H9 (cell line): Measurements from ENCODE around the gene POMT2. TPM values are rescaled to one million over a fixed set of nuclear protein-coding genes. Genes with fewer than 3 reads are reported as not detected.

Experiments used
- DNase-seq: peaks from one replicate; pipeline ENCODE4 v3.0.0-alpha.2; 2017
- H2AFZ ChIP-seq: one replicate; pipeline ENCODE4 v1.6.1; 2013; ENCODE audit warnings: mild to moderate bottlenecking, low read length, control low read depth, moderate library complexity
- H2AK5ac ChIP-seq: 2 replicates; pipeline ENCODE4 v1.6.1; 2013; ENCODE audit warnings: low read length, control low read depth, mixed read lengths; ENCODE audit not compliant: insufficient read length
- H2BK120ac ChIP-seq: one replicate; pipeline ENCODE4 v1.6.1; 2013; ENCODE audit warnings: low read depth, mild to moderate bottlenecking, low read length, control low read depth, inconsistent platforms; ENCODE audit not compliant: poor library complexity, severe bottlenecking
- H2BK12ac ChIP-seq: 2 replicates; pipeline ENCODE4 v1.6.1; 2013; ENCODE audit warnings: low read length, control low read depth, mixed read lengths, low read depth; ENCODE audit not compliant: insufficient read length
- H2BK15ac ChIP-seq: 2 replicates; pipeline ENCODE4 v1.6.1; 2013; ENCODE audit warnings: low read depth, low read length, control low read depth
- H2BK20ac ChIP-seq: one replicate; pipeline ENCODE4 v1.6.1; 2013; ENCODE audit warnings: low read depth, mild to moderate bottlenecking, low read length, control low read depth, inconsistent platforms; ENCODE audit not compliant: poor library complexity, severe bottlenecking
- H2BK5ac ChIP-seq: 2 replicates; pipeline ENCODE4 v1.6.1; 2013; ENCODE audit warnings: low read length, control low read depth, mixed read lengths; ENCODE audit not compliant: insufficient read length
- H3K14ac ChIP-seq: 2 replicates; pipeline ENCODE4 v1.6.1; 2013; ENCODE audit warnings: low read length, control low read depth; ENCODE audit not compliant: insufficient read depth
- H3K18ac ChIP-seq: 2 replicates; pipeline ENCODE4 v1.6.1; 2013; ENCODE audit warnings: low read depth, mild to moderate bottlenecking, mixed read lengths, low read length, control low read depth; ENCODE audit not compliant: insufficient read length
- H3K23ac ChIP-seq: 2 replicates; pipeline ENCODE4 v1.6.1; 2013; ENCODE audit warnings: low read length, control low read depth, mixed read lengths, low read depth; ENCODE audit not compliant: insufficient read length
- H3K23me2 ChIP-seq: 2 replicates; pipeline ENCODE4 v1.6.1; 2013; ENCODE audit warnings: low read depth, mild to moderate bottlenecking, mixed read lengths, low read length, control low read depth; ENCODE audit not compliant: insufficient read length, poor library complexity, severe bottlenecking
- H3K27ac ChIP-seq: 2 replicates; pipeline ENCODE4 v1.5.1; 2013; ENCODE audit warnings: low read length, control low read depth, mixed read lengths, low read depth; ENCODE audit not compliant: insufficient read length
- H3K27me3 ChIP-seq: 2 replicates; pipeline ENCODE4 v1.6.1; 2013; ENCODE audit warnings: low read length, control low read depth, inconsistent platforms; ENCODE audit not compliant: insufficient read depth
- H3K4ac ChIP-seq: 2 replicates; pipeline ENCODE4 v1.6.1; 2013; ENCODE audit warnings: low read depth, mild to moderate bottlenecking, control low read depth, inconsistent platforms, low read length, moderate library complexity
- H3K4me1 ChIP-seq: 2 replicates; pipeline ENCODE4 v1.6.1; 2013; ENCODE audit warnings: low read length, control low read depth, inconsistent platforms; ENCODE audit not compliant: insufficient read depth
- H3K4me2 ChIP-seq: 2 replicates; pipeline ENCODE4 v1.6.1; 2013; ENCODE audit warnings: low read length, control low read depth, mixed read lengths; ENCODE audit not compliant: insufficient read length, insufficient read depth
- H3K56ac ChIP-seq: 2 replicates; pipeline ENCODE4 v1.6.1; 2013; ENCODE audit warnings: low read depth, mild to moderate bottlenecking, mixed read lengths, low read length, control low read depth; ENCODE audit not compliant: insufficient read length
- H3K79me1 ChIP-seq: 2 replicates; pipeline ENCODE4 v1.6.1; 2013; ENCODE audit warnings: low read depth, mild to moderate bottlenecking, moderate library complexity, low read length, control low read depth, inconsistent platforms; ENCODE audit not compliant: insufficient read depth, poor library complexity, severe bottlenecking
- H3K79me2 ChIP-seq: 2 replicates; pipeline ENCODE4 v1.6.1; 2013; ENCODE audit warnings: low read length, control low read depth, inconsistent platforms; ENCODE audit not compliant: insufficient read depth
- H3K9ac ChIP-seq: 2 replicates; pipeline ENCODE4 v1.6.1; 2013; ENCODE audit warnings: low read length, control low read depth, mixed read lengths; ENCODE audit not compliant: insufficient read length; ENCODE audit errors: extremely low read depth
- H3K9me3 ChIP-seq: one replicate; pipeline ENCODE4 v1.6.1; 2013; ENCODE audit warnings: low read depth, low read length, inconsistent platforms; ENCODE audit not compliant: control insufficient read depth
- H3T11ph ChIP-seq: one replicate; pipeline ENCODE4 v1.6.1; 2013; ENCODE audit warnings: mild to moderate bottlenecking, low read length, control low read depth, inconsistent platforms
- H4K20me1 ChIP-seq: one replicate; pipeline ENCODE4 v1.6.1; 2013; ENCODE audit not compliant: control insufficient read depth, insufficient read length, insufficient read depth
- H4K5ac ChIP-seq: 2 replicates; pipeline ENCODE4 v1.6.1; 2013; ENCODE audit warnings: low read depth, mild to moderate bottlenecking, mixed read lengths, low read length, control low read depth; ENCODE audit not compliant: insufficient read length
- H4K8ac ChIP-seq: replicated peaks from 2 replicates; pipeline ENCODE4 v1.6.1; 2013; ENCODE audit warnings: low read length, control low read depth, mixed read lengths, low read depth; ENCODE audit not compliant: insufficient read length
- H4K91ac ChIP-seq: 2 replicates; pipeline ENCODE4 v1.6.1; 2013; ENCODE audit warnings: low read depth, mild to moderate bottlenecking, moderate library complexity, mixed read lengths, low read length, control low read depth; ENCODE audit not compliant: insufficient read length
- H3K27ac Mint-ChIP-seq, 3 experiments: 2 replicates in 2 of 3; 3 replicates in 1 of 3; pipeline ENCODE4 v1.8.0; 2020 to 2021; ENCODE audit warnings: mixed read lengths in 3 of 3, mild to moderate bottlenecking in 1 of 3, moderate library complexity in 1 of 3
- H3K27me3 Mint-ChIP-seq: 2 replicates; pipeline ENCODE4 v1.8.0; 2021; ENCODE audit warnings: low read depth, mild to moderate bottlenecking, moderate library complexity, mixed read lengths
- H3K36me3 Mint-ChIP-seq, 3 experiments: 2 replicates in 2 of 3; 3 replicates in 1 of 3; pipeline ENCODE4 v1.8.0; 2020 to 2021; ENCODE audit warnings: low read depth in 3 of 3, mixed read lengths in 3 of 3; ENCODE audit not compliant: insufficient read depth in 1 of 3
- H3K4me1 Mint-ChIP-seq, 2 experiments: 2 replicates each; pipeline ENCODE4 v1.8.0; 2020; ENCODE audit warnings: mixed read lengths in 2 of 2
- H3K4me3 Mint-ChIP-seq, 2 experiments: 2 replicates in 1 of 2; 3 replicates in 1 of 2; pipeline ENCODE4 v1.8.0; 2020 to 2021; ENCODE audit warnings: mild to moderate bottlenecking in 2 of 2, mixed read lengths in 2 of 2, moderate library complexity in 1 of 2
- H3K9me3 Mint-ChIP-seq, 2 experiments: 2 replicates in 1 of 2; 3 replicates in 1 of 2; pipeline ENCODE4 v1.8.0; 2020; ENCODE audit warnings: mild to moderate bottlenecking in 2 of 2, mixed read lengths in 2 of 2, moderate library complexity in 1 of 2
- WGBS: extraction: QIAGEN DNeasy Blood & Tissue Kit; methylation state at CpG from one replicate; pipeline ENCODE4 v1.1.7; 2013; ENCODE audit warnings: missing lambda C conversion rate, low lambda C conversion rate, mixed read lengths; ENCODE audit not compliant: insufficient read length; ENCODE audit errors: extremely low coverage; 5-methylcytosine and 5-hydroxymethylcytosine counted together
- total RNA-seq: library from RNA; stranded (reverse); gene quantifications from 2 replicates; pipeline ENCODE4 v1.2.1, GENCODE V29; 2021
- TF ChIP-seq, protein P1 (sequence below): fragments of 200-600 bp; sonication (generic); conservative IDR thresholded peaks from 3 replicates; pipeline ENCODE4 v1.8.0; 2021; ENCODE audit warnings: antibody characterized with exemption, mild to moderate bottlenecking

The POMT2 gene
- total RNA-seq, 1 experiment from 2014 or later = 25.2 TPM

DNA sequence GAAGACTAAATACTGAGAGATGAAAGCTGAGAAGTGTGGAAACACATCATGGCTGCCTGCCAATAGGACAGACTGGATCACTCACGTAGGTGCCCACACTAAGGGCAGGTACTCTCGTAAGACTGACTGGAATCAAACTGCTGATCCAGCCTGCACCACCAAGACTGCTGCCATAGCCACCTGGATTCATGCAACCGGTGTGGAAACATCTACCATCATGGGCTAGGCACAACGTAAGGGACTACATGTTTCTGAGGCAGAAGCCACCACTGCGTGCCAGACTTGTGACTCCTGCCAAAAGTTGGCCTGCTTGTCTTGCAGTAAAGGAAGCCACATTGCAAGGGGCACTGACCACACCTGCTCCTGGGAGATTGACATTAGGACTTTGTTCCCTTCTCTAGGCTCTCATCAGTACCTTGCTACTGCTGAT, 3.8 kb downstream of the POMT2 start:
- Histone ChIP-seq H3K23ac (no peak overlapping the region), H2BK15ac (no peak overlapping the region), H3K4me2 (no peak overlapping the region), H3K56ac (no peak overlapping the region), H3K27ac (no peak overlapping the region), H2BK5ac (no peak overlapping the region), H4K5ac (no peak overlapping the region), H2AK5ac (no peak overlapping the region), H4K91ac (no peak overlapping the region), H3K4ac (no peak overlapping the region), H3K79me1 (no peaks in the 10 kb centered on the region), H3K4me1 (peaks cover 10% of the 10 kb centered on the region; the same call in 1 of the 2 replicates), H2BK120ac (no peak overlapping the region), H3K9me3 (no peaks in the 10 kb centered on the region), H3K18ac (no peak overlapping the region), H3K79me2 (peaks cover 3% of the 10 kb centered on the region; the same call in 1 of the 2 replicates), H4K8ac (no peak overlapping the region), H2BK12ac (no peak overlapping the region), H3K27me3 (no peaks in the 10 kb centered on the region), H2AFZ (no peak overlapping the region), H2BK20ac (no peak overlapping the region), H3K23me2 (peaks cover 2% of the 10 kb centered on the region), H3K9ac (no peak overlapping the region), H3K14ac (no peak overlapping the region), H4K20me1 (no peaks in the 10 kb centered on the region), H3T11ph (no peak overlapping the region)
- Mint-ChIP-seq H3K4me3 (no peak overlapping the region), H3K27me3 (no peaks in the 10 kb centered on the region), H3K4me1 (peaks cover 52 to 55% of the 10 kb centered on the region in 2 experiments), H3K9me3 (no peaks in the 10 kb centered on the region), H3K27ac (no peak overlapping the region), H3K36me3 (no peaks in the 10 kb centered on the region)
- TF ChIP-seq, protein P1, sequence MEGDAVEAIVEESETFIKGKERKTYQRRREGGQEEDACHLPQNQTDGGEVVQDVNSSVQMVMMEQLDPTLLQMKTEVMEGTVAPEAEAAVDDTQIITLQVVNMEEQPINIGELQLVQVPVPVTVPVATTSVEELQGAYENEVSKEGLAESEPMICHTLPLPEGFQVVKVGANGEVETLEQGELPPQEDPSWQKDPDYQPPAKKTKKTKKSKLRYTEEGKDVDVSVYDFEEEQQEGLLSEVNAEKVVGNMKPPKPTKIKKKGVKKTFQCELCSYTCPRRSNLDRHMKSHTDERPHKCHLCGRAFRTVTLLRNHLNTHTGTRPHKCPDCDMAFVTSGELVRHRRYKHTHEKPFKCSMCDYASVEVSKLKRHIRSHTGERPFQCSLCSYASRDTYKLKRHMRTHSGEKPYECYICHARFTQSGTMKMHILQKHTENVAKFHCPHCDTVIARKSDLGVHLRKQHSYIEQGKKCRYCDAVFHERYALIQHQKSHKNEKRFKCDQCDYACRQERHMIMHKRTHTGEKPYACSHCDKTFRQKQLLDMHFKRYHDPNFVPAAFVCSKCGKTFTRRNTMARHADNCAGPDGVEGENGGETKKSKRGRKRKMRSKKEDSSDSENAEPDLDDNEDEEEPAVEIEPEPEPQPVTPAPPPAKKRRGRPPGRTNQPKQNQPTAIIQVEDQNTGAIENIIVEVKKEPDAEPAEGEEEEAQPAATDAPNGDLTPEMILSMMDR = no peak
- no CpG with 5 or more reads among the region's 5 CpGs for WGBS
- DNase-seq = no peak
